ENCODE measurements around the gene FGFR1OP2. TPM values are rescaled to one million over a fixed set of nuclear protein-coding genes. Genes with fewer than 3 reads are reported as not detected.

Gene FGFR1OP2
- total and polyA plus RNA-seq, 2 experiments from 2014 or later, result 35.6 to 45.0 TPM

GRCh38 chr12:26982866-26983265 is 44.6 kb downstream of the FGFR1OP2 start:
- TF ChIP-seq, protein P1, sequence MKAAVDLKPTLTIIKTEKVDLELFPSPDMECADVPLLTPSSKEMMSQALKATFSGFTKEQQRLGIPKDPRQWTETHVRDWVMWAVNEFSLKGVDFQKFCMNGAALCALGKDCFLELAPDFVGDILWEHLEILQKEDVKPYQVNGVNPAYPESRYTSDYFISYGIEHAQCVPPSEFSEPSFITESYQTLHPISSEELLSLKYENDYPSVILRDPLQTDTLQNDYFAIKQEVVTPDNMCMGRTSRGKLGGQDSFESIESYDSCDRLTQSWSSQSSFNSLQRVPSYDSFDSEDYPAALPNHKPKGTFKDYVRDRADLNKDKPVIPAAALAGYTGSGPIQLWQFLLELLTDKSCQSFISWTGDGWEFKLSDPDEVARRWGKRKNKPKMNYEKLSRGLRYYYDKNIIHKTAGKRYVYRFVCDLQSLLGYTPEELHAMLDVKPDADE (IDR thresholded peaks at IDR 0.05), result no peak
- no peak for TF ChIP-seq JUNB (IDR thresholded peaks at IDR 0.05; ENCODE audit: unreplicated experiment)
- TF ChIP-seq CREB1 (CRISPR knock-in tag; IDR thresholded peaks at IDR 0.05; ENCODE audit: low read depth), result no peak
- TF ChIP-seq CTCF (conservative IDR thresholded peaks at IDR 0.05; ENCODE audit: low read depth in 2 of 2), result no peak
- no peak for TF ChIP-seq NANOG (IDR thresholded peaks at IDR 0.05; ENCODE audit: borderline replicate concordance)
- TF ChIP-seq STAT1 (IDR thresholded peaks at IDR 0.05; ENCODE audit: unreplicated experiment), result no peak
- Histone ChIP-seq H3K4me3 (no peak overlapping the region), H3K27ac (ENCODE audit: low read depth) (no peak overlapping the region)

GRCh38 chr12:26987634-26988424 is 49.6 kb downstream of the FGFR1OP2 start:
- H3K27ac Mint-ChIP-seq, result no peak overlapping the region
- Histone ChIP-seq H3K4me1 (ENCODE audit: insufficient read depth) (no peaks in the 10 kb centered on the region), H3K9me2 (ENCODE audit: insufficient read depth) (no peaks in the 10 kb centered on the region), H3K27me3 (ENCODE audit: insufficient read depth) (no peaks in the 10 kb centered on the region), H2AFZ (no peak overlapping the region), H4K20me1 (replicated peaks; ENCODE audit: insufficient read depth) (no peaks in the 10 kb centered on the region; the same call in 1 of the 2 replicates), H3K4me2 (no peak overlapping the region), H3K27ac (ENCODE audit: low read depth) (no peak overlapping the region), H3K79me2 (replicated peaks; ENCODE audit: insufficient read depth) (peaks cover 7% of the 10 kb centered on the region; the same call in 1 of the 2 replicates), H3F3A (replicated peaks; ENCODE audit: low read depth) (no peaks in the 10 kb centered on the region; the same call in 1 of the 2 replicates), H3K4me3 (no peak overlapping the region), H3K36me3 (ENCODE audit: insufficient read depth) (peaks cover 8% of the 10 kb centered on the region)
- no peak overlapping the region for H3K4me3 Mint-ChIP-seq
- H3K27me3 Mint-ChIP-seq (ENCODE audit: insufficient read depth, low read depth, poor library complexity), result peaks cover 1% of the 10 kb centered on the region
- no peak for ATAC-seq
- H3K9me3 Mint-ChIP-seq, result no peaks in the 10 kb centered on the region
- DNase-seq (ENCODE audit: low spot score), result no peak
- no peak for TF ChIP-seq REST (IDR thresholded peaks at IDR 0.05; ENCODE audit: unreplicated experiment)
- TF ChIP-seq EZH2 (IDR thresholded peaks at IDR 0.05; ENCODE audit: low read depth, unreplicated experiment), result no peak
- TF ChIP-seq CREB1 (CRISPR knock-in tag; IDR thresholded peaks at IDR 0.05; ENCODE audit: low read depth), result no peak
- TF ChIP-seq STAT1 (IDR thresholded peaks at IDR 0.05; ENCODE audit: unreplicated experiment), result no peak
- TF ChIP-seq POLR2AphosphoS5 (IDR thresholded peaks at IDR 0.05; ENCODE audit: low read depth), result no peak
- TF ChIP-seq JUNB (IDR thresholded peaks at IDR 0.05; ENCODE audit: unreplicated experiment), result no peak
- TF ChIP-seq, protein P1 (IDR thresholded peaks at IDR 0.05), result no peak
- no peaks in the 10 kb centered on the region for H3K4me1 Mint-ChIP-seq
- peaks cover 25% of the 10 kb centered on the region for H3K36me3 Mint-ChIP-seq (ENCODE audit: low read depth)

More at GRCh38 chr12:26982866-26983265, 44.6 kb downstream of the FGFR1OP2 start:
- Mint-ChIP-seq H3K9me3 (no peaks in the 10 kb centered on the region), H3K4me3 (no peak overlapping the region), H3K36me3 (ENCODE audit: low read depth) (peaks cover 23% of the 10 kb centered on the region), H3K27me3 (ENCODE audit: insufficient read depth, low read depth, poor library complexity) (peaks cover 1% of the 10 kb centered on the region), H3K4me1 (no peaks in the 10 kb centered on the region), H3K27ac (no peak overlapping the region)
- Histone ChIP-seq H3K4me2 (no peak overlapping the region), H4K20me1 (replicated peaks; ENCODE audit: insufficient read depth) (no peaks in the 10 kb centered on the region), H2AFZ (no peak overlapping the region), H3K36me3 (ENCODE audit: insufficient read depth) (no peaks in the 10 kb centered on the region; the same call in none of the 2 replicates), H3F3A (replicated peaks; ENCODE audit: low read depth) (no peaks in the 10 kb centered on the region; the same call in 1 of the 2 replicates), H3K9me2 (ENCODE audit: insufficient read depth) (no peaks in the 10 kb centered on the region), H3K27me3 (ENCODE audit: insufficient read depth) (no peaks in the 10 kb centered on the region), H3K79me2 (replicated peaks; ENCODE audit: insufficient read depth) (peaks cover 7% of the 10 kb centered on the region; the same call in 1 of the 2 replicates), H3K4me1 (ENCODE audit: insufficient read depth) (no peaks in the 10 kb centered on the region)
- ATAC-seq (no peak), DNase-seq (ENCODE audit: low spot score) (no peak)
